DMS114 treated with DMSO at 0.1 percent for 48 hours (cell line): Measurements from ENCODE around the gene MIA3.

ENCODE experiments used
- DNase-seq: peaks from one replicate; lab custom pipeline; 2025; ENCODE audit not compliant: unreplicated experiment; lab: John Stamatoyannopoulos, UW

Gene MIA3

DNA sequence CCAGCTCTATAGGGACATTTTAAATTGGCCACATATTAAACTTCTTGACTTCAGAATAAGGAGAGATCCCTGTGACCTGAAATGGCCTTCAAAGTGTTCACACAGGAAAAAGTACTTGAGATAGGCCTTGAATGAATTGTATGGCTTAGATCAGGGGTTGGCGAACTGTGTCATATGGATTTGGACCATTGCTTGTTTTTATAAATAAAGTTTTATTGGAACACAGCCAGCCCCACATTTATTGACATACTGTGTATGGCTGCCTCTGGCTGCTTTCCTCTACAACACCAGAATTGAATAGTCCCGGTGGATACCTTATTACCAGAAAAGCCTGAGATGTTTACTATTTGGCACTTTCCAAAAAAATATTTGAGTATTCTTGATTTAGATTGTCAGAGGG is 98.5 kb downstream of the MIA3 start:
- DNase-seq, result no peak
